Neural cell (in vitro differentiated cells): ENCODE measurements around the gene C1QC. TPM values are rescaled to one million over a fixed set of nuclear protein-coding genes. Genes with fewer than 3 reads are reported as not detected.

Experiments
- H2AFZ ChIP-seq: fragments of 200-600, 300-800 bp; sonication (generic), shearing (Covaris generic); 2 replicates; pipeline ENCODE4 v1.6.0; 2014; ENCODE audit warnings: low read depth, mild to moderate bottlenecking, antibody characterized with exemption, low read length, moderate library complexity
- H3F3A ChIP-seq: fragments of 200-600 bp; shearing (Covaris generic); 2 replicates; pipeline ENCODE4 v1.6.1; 2016; ENCODE audit warnings: mild to moderate bottlenecking, moderate library complexity, mixed read lengths, antibody characterized with exemption, low read length; ENCODE audit not compliant: insufficient read depth, poor library complexity, severe bottlenecking
- H3K27ac ChIP-seq: fragments of 200-600, 300-800 bp; sonication (generic), shearing (Covaris generic); 2 replicates; pipeline ENCODE4 v1.5.1; 2014; ENCODE audit warnings: mild to moderate bottlenecking, low read length, moderate library complexity
- H3K27me3 ChIP-seq: fragments of 300-800, 200-600 bp; sonication (generic), shearing (Covaris generic); 2 replicates; pipeline ENCODE4 v1.6.0; 2014; ENCODE audit warnings: mild to moderate bottlenecking, low read depth, low read length, moderate library complexity; ENCODE audit not compliant: insufficient read depth
- H3K36me3 ChIP-seq: fragments of 300-800, 200-600 bp; sonication (generic), shearing (Covaris generic); 2 replicates; pipeline ENCODE4 v1.5.1; 2014; ENCODE audit warnings: mild to moderate bottlenecking, antibody characterized with exemption, low read length, moderate library complexity; ENCODE audit not compliant: insufficient read depth
- H3K4me2 ChIP-seq: fragments of 300-800, 200-600 bp; sonication (generic), shearing (Covaris generic); 2 replicates; pipeline ENCODE4 v1.6.0; 2014; ENCODE audit warnings: mild to moderate bottlenecking, low read length
- H3K4me3 ChIP-seq: fragments of 300-800, 200-600 bp; sonication (generic), shearing (Covaris generic); 2 replicates; pipeline ENCODE4 v1.5.1; 2014; ENCODE audit warnings: mild to moderate bottlenecking, low read length, moderate library complexity
- H3K79me2 ChIP-seq: fragments of 200-600 bp; shearing (Covaris generic); replicated peaks from 2 replicates; pipeline ENCODE4 v1.6.0; 2014; ENCODE audit warnings: mild to moderate bottlenecking, low read length, moderate library complexity; ENCODE audit not compliant: insufficient read depth
- H3K9ac ChIP-seq: fragments of 300-800, 200-600 bp; sonication (generic), shearing (Covaris generic); 2 replicates; pipeline ENCODE4 v1.6.1; 2016; ENCODE audit warnings: mild to moderate bottlenecking, low read length, mixed read lengths
- H3K9me2 ChIP-seq: fragments of 200-600 bp; shearing (Covaris generic); 2 replicates; pipeline ENCODE4 v1.6.1; 2016; ENCODE audit warnings: mild to moderate bottlenecking, low read length, mixed read lengths; ENCODE audit not compliant: insufficient read depth
- H3K9me3 ChIP-seq: fragments of 200-600, 300-800 bp; sonication (generic), shearing (Covaris generic); 2 replicates; pipeline ENCODE4 v1.6.1; 2016; ENCODE audit warnings: mild to moderate bottlenecking, mixed run types, low read length, moderate library complexity, mixed read lengths
- H4K20me1 ChIP-seq: fragments of 200-600 bp; shearing (Covaris generic); 2 replicates; pipeline ENCODE4 v1.6.1; 2016; ENCODE audit warnings: mild to moderate bottlenecking, mixed run types; ENCODE audit not compliant: insufficient read depth
- EP300 ChIP-seq: fragments of 450-650 bp; conservative IDR thresholded peaks from 2 replicates; pipeline ENCODE4 v1.6.1; 2014; ENCODE audit warnings: antibody characterized with exemption, mild to moderate bottlenecking, moderate library complexity; ENCODE audit not compliant: poor library complexity, severe bottlenecking
- EZH2 ChIP-seq: fragments of 200-600, 300-800 bp; shearing (Covaris generic), sonication (generic); IDR thresholded peaks from 2 replicates; pipeline ENCODE4 v1.6.1; 2014; ENCODE audit warnings: antibody characterized with exemption, low read length, borderline replicate concordance, mild to moderate bottlenecking; ENCODE audit not compliant: insufficient read depth, poor library complexity, severe bottlenecking
- MXI1 ChIP-seq: fragments of 450-650 bp; conservative IDR thresholded peaks from 2 replicates; pipeline ENCODE4 v1.6.1; 2014; ENCODE audit warnings: antibody characterized with exemption, mild to moderate bottlenecking; ENCODE audit not compliant: poor library complexity, severe bottlenecking
- POLR2AphosphoS5 ChIP-seq: IDR thresholded peaks from 2 replicates; pipeline ENCODE4 v1.6.1; 2012
- RAD21 ChIP-seq: fragments of 450-650 bp; conservative IDR thresholded peaks from 2 replicates; pipeline ENCODE4 v1.6.1; 2014; ENCODE audit warnings: antibody characterized with exemption, mild to moderate bottlenecking, moderate library complexity
- SMC3 ChIP-seq: fragments of 450-650 bp; conservative IDR thresholded peaks from 2 replicates; pipeline ENCODE4 v1.6.1; 2014; ENCODE audit warnings: antibody characterized with exemption, mild to moderate bottlenecking, moderate library complexity; ENCODE audit not compliant: poor library complexity
- TAF1 ChIP-seq: IDR thresholded peaks from 2 replicates; pipeline ENCODE4 v1.6.1; 2012; ENCODE audit warnings: low read depth
- polyA plus RNA-seq: library from polyadenylated mRNA; depleted of rRNA; stranded (reverse); fragments of >200 nt; gene quantifications from 2 replicates; pipeline ENCODE4 v1.2.3, GENCODE V29; 2014
- TF ChIP-seq, protein P1 (sequence below): fragments of 450-650 bp; IDR thresholded peaks from 2 replicates; pipeline ENCODE4 v1.5.1; 2014; ENCODE audit warnings: antibody characterized with exemption, mild to moderate bottlenecking, moderate library complexity; ENCODE audit not compliant: poor library complexity, severe bottlenecking
- TF ChIP-seq, protein P2 (sequence below): IDR thresholded peaks from 2 replicates; pipeline ENCODE4 v1.6.1; 2012; ENCODE audit warnings: borderline replicate concordance

The C1QC gene
- polyA plus RNA-seq, 1 donor from 2014 or later, result not detected

DNA sequence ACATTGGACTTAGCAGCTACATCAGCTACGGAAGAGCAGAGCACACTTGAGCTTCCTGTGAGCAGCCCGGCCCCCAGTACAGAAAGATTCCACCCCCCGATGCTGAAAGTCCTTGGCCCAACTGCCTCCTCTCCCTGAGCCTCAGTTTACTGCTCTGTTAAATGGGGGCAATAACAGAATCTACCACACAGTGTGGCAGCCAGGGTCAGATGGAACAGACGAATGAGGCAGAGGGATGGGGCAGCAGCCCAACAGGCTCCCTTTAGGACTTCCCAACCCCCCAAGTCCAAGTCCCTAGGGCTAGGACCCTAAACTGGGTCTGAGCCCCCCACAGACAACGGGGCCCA is 29.9 kb upstream of the C1QC start:
- Histone ChIP-seq H3K79me2 (no peaks in the 10 kb centered on the region), H3K9ac (no peak overlapping the region), H4K20me1 (no peaks in the 10 kb centered on the region), H2AFZ (no peak overlapping the region), H3K27ac (no peak overlapping the region), H3K4me3 (no peak overlapping the region), H3K9me3 (no peaks in the 10 kb centered on the region), H3K4me2 (no peak overlapping the region), H3F3A (no peaks in the 10 kb centered on the region), H3K27me3 (peaks cover 21% of the 10 kb centered on the region), H3K36me3 (no peaks in the 10 kb centered on the region), H3K9me2 (no peaks in the 10 kb centered on the region)
- TF ChIP-seq, protein P1, sequence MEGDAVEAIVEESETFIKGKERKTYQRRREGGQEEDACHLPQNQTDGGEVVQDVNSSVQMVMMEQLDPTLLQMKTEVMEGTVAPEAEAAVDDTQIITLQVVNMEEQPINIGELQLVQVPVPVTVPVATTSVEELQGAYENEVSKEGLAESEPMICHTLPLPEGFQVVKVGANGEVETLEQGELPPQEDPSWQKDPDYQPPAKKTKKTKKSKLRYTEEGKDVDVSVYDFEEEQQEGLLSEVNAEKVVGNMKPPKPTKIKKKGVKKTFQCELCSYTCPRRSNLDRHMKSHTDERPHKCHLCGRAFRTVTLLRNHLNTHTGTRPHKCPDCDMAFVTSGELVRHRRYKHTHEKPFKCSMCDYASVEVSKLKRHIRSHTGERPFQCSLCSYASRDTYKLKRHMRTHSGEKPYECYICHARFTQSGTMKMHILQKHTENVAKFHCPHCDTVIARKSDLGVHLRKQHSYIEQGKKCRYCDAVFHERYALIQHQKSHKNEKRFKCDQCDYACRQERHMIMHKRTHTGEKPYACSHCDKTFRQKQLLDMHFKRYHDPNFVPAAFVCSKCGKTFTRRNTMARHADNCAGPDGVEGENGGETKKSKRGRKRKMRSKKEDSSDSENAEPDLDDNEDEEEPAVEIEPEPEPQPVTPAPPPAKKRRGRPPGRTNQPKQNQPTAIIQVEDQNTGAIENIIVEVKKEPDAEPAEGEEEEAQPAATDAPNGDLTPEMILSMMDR, result no peak
- no peak for TF ChIP-seq TAF1
- no peak for TF ChIP-seq MXI1
- no peak for TF ChIP-seq EP300
- TF ChIP-seq, protein P2, sequence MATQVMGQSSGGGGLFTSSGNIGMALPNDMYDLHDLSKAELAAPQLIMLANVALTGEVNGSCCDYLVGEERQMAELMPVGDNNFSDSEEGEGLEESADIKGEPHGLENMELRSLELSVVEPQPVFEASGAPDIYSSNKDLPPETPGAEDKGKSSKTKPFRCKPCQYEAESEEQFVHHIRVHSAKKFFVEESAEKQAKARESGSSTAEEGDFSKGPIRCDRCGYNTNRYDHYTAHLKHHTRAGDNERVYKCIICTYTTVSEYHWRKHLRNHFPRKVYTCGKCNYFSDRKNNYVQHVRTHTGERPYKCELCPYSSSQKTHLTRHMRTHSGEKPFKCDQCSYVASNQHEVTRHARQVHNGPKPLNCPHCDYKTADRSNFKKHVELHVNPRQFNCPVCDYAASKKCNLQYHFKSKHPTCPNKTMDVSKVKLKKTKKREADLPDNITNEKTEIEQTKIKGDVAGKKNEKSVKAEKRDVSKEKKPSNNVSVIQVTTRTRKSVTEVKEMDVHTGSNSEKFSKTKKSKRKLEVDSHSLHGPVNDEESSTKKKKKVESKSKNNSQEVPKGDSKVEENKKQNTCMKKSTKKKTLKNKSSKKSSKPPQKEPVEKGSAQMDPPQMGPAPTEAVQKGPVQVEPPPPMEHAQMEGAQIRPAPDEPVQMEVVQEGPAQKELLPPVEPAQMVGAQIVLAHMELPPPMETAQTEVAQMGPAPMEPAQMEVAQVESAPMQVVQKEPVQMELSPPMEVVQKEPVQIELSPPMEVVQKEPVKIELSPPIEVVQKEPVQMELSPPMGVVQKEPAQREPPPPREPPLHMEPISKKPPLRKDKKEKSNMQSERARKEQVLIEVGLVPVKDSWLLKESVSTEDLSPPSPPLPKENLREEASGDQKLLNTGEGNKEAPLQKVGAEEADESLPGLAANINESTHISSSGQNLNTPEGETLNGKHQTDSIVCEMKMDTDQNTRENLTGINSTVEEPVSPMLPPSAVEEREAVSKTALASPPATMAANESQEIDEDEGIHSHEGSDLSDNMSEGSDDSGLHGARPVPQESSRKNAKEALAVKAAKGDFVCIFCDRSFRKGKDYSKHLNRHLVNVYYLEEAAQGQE, result no peak
- no peak for TF ChIP-seq SMC3
- TF ChIP-seq RAD21, result no peak
- TF ChIP-seq POLR2AphosphoS5, result no peak
- no peak for TF ChIP-seq EZH2

DNA sequence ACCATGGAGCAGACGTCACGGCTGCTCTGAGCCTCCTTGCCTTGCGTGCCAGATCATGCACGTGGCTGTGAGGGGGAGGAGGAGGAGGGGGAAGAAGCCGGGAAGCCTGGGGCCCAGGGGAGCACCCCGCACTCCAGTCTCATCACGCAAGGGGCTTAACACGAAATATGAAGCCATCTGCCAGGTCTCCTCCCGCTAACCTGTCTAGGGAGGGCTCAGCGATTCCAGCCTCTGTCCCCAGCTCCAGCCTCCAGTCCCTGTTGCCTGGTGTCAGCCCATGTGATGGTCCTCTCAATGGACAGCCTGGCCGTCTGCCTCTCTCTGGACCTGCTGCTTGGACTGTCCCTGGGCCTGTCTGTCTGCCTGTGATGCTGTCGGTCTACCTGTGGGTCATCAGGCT is 29.5 kb upstream of the C1QC start:
- Histone ChIP-seq H3K4me3 (no peak overlapping the region), H2AFZ (no peak overlapping the region), H3K27ac (no peak overlapping the region), H3K79me2 (no peaks in the 10 kb centered on the region), H4K20me1 (no peaks in the 10 kb centered on the region), H3K9me2 (no peaks in the 10 kb centered on the region), H3K27me3 (peaks cover 17% of the 10 kb centered on the region), H3K9ac (no peak overlapping the region), H3K36me3 (no peaks in the 10 kb centered on the region), H3K4me2 (no peak overlapping the region), H3F3A (no peaks in the 10 kb centered on the region), H3K9me3 (no peaks in the 10 kb centered on the region)
- TF ChIP-seq RAD21, result no peak
- TF ChIP-seq, protein P2, result no peak
- no peak for TF ChIP-seq MXI1
- TF ChIP-seq, protein P1, result no peak
- no peak for TF ChIP-seq TAF1
- no peak for TF ChIP-seq POLR2AphosphoS5
- TF ChIP-seq SMC3, result no peak
- TF ChIP-seq EP300, result no peak
- no peak for TF ChIP-seq EZH2
